Measurements from ENCODE around the gene CYB5R2.
A peak's percentile ranks its signal among the peaks of the same experiment; 100 is the strongest.
"Not testable (repeated sequence)": the region's sequence is repeated elsewhere in the genome, so short reads cannot be mapped to it uniquely, and the experiment has no call there.

CYB5R2 gene

GRCh38 chr11:7670641-7671040, 2.7 kb downstream of the CYB5R2 start:
- no peak for DNase-seq (ENCODE audit: low read depth in 3 of 3, low spot score in 1 of 3)

GRCh38 chr11:7668911-7669310, 4.4 kb downstream of the CYB5R2 start:
- DNase-seq (ENCODE audit: low read depth in 3 of 3, low spot score in 1 of 3): no peak

- DNase-seq (ENCODE audit: low read depth in 3 of 3, low spot score in 1 of 3): no peak
Measured at GRCh38 chr11:7668464-7668863, 4.8 kb downstream of the CYB5R2 start.

- no peak for DNase-seq (ENCODE audit: low read depth in 3 of 3, low spot score in 1 of 3)
Measured at GRCh38 chr11:7667460-7667859, 5.8 kb downstream of the CYB5R2 start.

DNA sequence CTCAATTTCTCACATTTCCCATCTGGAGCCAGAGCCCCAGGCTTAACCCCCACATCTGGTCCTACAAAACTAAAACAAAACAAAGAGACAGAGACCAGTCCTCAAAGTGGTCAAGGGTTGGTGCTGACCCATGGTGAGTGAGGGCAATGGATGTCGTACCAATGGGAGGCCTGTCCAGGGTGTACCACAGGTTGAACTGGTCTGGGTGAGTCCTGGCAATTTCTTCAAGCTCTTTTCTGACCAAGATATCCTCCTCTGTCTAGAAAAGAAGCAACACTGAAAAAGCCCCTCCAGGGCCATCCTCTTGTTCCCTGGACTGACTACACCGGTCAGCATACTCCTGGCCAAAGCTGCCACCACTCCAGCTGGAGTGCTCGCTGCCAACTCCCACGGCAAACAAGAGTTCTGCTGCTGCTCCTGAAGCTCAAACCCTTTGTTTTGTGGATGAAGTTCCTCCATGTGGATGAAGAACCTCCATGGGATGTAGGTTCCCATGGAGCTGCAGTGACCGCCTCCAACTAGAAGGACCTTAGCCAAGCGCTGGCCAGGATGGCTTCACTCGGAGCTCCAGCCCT, 6.9 kb downstream of the CYB5R2 start:
- DNase-seq (ENCODE audit: low read depth in 3 of 3, low spot score in 1 of 3): no peak

DNA sequence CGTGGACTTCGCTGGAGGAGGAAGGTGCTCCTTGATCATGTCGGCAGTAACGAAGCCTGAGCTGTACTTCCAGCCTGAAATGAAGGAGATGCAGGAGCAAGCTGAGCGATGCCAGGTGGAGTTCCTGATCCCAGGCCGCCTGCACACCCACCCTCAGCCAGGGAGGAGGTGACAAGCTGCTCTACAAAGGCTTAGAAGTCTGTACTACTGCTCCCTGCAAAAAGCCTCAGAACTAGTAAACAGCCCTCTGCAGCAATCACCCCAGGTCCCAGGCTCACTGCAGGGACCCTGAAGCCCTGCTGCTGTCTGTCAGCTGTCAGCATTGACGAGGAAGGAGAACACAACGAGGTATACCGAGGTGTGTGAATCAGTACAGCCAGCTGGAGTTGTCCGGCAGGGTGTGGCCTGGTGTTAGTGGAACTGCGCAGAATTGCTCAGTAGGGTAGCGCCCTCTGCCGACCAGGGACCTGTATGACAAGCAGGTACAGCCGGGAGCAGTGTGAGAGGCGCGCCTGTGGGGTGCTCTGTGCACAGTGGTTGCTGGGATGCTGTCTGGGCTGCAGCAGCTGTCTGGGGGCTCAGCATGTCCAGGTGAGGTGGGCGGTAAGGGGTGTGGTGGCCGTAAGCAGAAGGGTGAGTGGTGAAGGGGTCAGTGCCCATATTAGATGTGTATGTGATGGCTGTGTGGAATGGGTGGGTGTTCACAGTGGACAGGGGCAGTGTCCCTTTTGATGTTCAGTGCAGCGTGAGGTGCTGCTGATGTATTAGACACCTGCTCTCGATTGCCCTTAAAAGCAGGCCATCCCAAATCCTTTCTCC, 7.6 kb downstream of the CYB5R2 start:
- DNase-seq (ENCODE audit: low read depth in 3 of 3, low spot score in 1 of 3): peak; percentile 18 to 62 (median 29)

DNA sequence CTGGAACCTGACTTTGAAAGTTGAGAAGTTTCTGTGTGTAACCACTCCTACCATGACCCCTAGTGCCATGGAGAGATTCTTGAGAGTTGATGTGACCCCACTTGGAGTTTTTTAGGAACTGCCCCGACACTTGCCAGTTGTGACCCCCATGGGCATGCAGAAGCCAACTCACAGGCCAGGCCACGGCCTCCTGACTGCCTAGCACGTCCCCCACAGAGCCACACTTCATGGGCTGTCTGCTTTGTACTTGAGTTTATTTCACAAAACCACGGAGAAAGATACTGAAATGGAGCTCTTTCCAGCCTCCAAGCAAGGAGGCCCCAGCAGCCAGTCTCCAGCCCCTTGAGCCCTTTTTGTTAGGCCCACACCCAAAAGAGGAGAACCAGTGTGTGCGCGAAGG, 8.4 kb downstream of the CYB5R2 start:
- no peak for DNase-seq (ENCODE audit: low read depth in 3 of 3, low spot score in 1 of 3)

DNA sequence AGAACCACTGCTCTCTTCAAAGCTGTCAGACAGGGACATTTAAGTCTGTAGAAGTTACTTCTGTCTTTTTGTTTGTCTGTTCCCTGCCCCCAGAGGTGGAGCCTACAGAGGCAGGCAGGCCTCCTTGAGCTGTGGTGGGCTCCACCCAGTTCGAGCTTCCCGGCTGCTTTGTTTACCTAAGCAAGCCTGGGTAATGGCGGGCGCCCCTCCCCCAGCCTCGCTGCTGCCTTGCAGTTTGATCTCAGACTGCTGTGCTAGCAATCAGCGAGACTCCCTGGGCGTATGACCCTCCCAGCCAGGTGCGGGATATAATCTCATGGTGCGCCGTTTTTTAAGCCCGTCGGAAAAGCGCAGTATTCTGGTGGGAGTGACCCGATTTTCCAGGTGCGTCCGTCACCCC, 9.8 kb downstream of the CYB5R2 start:
- not testable (repeated sequence) for DNase-seq (ENCODE audit: low read depth in 3 of 3, low spot score in 1 of 3)

GRCh38 chr11:7657306-7658025, 15.8 kb downstream of the CYB5R2 start:
- no peak for DNase-seq (ENCODE audit: low read depth in 3 of 3, low spot score in 1 of 3)

GRCh38 chr11:7656704-7657103, 16.6 kb downstream of the CYB5R2 start:
- no peak for DNase-seq (ENCODE audit: low read depth in 3 of 3, low spot score in 1 of 3)

DNA sequence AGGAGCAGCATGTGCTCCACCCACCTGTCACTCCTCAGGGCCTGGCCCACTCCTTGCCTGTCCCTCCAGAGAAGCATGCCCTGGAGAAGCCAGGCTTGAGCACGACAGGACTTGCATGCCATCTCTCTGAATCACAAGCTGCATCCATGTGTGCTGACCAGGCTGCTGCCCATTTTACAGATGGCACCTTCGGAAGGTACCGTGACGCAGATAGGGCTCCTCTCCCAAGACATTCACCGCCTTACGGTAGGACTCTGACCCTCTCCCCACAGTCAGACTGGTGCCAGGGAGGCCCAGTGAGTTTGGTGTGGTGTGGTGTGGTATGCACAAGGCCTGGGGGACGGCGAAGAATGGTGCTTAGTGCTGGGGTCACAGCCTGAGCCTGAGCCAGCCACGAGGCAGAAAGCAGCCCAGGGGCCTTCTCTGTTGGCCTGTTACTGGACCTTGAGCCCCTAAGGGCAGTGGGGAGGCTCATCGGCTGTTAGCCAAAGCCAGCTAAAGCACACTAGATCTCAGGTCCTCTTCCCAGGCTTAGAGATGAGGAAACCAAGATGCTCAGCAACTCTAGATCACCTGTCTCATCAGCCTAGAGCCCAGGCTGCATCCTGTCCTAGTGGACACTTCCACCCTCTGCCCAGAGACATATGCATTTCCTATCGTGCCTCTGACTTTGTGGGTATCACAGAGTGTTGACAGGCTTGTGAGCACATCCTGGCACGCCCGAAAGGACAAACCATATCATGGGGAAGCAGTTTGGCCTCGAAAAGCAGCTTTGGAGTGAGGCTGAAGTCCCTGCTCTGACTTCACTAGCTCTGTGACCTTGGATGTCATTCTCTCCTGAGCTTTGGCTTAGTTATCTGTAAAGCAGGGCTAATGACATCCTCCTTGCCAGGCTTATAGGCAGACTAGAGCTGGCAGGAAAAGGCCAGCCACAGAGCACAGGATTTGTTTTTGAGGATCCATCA, 17.8 kb downstream of the CYB5R2 start:
- no peak for DNase-seq (ENCODE audit: low read depth in 3 of 3, low spot score in 1 of 3)

DNA sequence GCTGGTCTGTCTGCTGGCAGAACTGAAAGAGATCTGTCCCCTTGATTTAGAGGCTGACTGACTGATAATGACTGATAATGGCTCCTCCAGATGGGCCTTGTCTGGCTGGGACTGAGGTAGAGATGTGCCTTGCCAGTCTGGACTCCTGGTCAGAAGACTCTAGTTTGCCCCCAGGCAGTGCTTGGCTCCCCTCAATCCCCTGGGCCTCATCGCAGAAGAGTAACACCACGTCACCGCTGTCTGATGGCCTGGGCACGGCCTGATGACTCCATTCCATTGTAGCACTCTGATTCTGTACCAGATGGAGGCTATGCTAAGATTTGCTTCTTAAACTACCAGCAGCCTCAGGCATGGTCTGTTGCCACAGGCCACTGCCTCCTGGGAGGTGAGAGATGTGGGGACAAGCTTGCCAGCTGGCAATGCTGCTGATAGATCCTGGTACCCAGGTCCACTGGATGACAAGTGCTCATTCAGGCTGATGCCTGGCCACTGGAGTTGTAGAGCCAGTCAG, 19.1 kb downstream of the CYB5R2 start:
- no peak for DNase-seq (ENCODE audit: low read depth in 3 of 3, low spot score in 1 of 3)

GRCh38 chr11:7651700-7652099, 21.6 kb downstream of the CYB5R2 start:
- DNase-seq (ENCODE audit: low read depth in 3 of 3, low spot score in 1 of 3): no peak

- DNase-seq (ENCODE audit: low read depth in 3 of 3, low spot score in 1 of 3): no peak
Measured at GRCh38 chr11:7651140-7651551, 22.2 kb downstream of the CYB5R2 start.

GRCh38 chr11:7648264-7648663, 25.0 kb downstream of the CYB5R2 start:
- no peak for DNase-seq (ENCODE audit: low read depth in 3 of 3, low spot score in 1 of 3)

- DNase-seq (ENCODE audit: low read depth in 3 of 3, low spot score in 1 of 3): no peak
Measured at GRCh38 chr11:7646866-7647265, 26.4 kb downstream of the CYB5R2 start.

- DNase-seq (ENCODE audit: low read depth in 3 of 3, low spot score in 1 of 3): no peak
Measured at GRCh38 chr11:7645206-7645605, 28.1 kb downstream of the CYB5R2 start.

DNA sequence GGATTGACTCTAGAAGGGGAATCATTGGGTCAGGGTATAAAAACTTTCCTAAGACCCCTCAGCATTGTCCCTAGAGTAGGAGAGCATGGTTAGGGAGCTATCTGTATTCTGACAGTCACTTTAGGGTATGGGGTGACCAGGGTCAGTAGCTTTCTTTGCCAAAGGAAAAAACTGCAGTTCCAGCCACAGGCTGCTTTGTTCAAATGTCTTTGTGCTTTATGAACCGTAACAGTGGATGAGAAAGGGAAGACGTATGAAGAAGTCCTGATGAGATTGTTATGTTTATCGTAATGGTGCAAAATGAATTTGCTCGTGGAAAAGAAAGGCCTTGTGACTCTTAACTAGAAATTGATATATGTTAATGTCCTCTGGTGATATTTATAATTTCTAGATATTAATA, 30.0 kb downstream of the CYB5R2 start:
- no peak for DNase-seq (ENCODE audit: low read depth in 3 of 3, low spot score in 1 of 3)

- DNase-seq (ENCODE audit: low read depth in 3 of 3, low spot score in 1 of 3): no peak
Measured at GRCh38 chr11:7642747-7643146, 30.6 kb downstream of the CYB5R2 start.

GRCh38 chr11:7640816-7641215, 32.5 kb downstream of the CYB5R2 start:
- no peak for DNase-seq (ENCODE audit: low read depth in 3 of 3, low spot score in 1 of 3)

DNA sequence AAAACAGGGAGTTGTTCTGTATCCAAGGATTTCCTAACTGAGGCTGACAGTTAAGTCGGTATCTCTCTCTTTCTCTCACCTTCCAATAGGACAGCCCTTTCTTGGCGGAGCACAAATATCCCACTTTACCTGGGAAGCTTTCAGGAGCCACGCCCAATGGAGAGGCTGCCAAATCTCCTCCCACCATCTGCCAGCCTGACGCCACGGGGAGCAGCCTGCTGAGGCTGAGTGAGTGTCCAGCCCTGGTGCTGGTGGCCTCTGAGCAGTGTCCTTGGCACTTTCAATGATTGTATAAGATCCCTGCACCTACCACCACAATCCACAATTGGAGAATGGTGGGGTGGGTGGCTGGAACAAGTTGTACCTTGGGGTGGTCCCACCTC, 33.7 kb downstream of the CYB5R2 start:
- no peak for DNase-seq (ENCODE audit: low read depth in 3 of 3, low spot score in 1 of 3)
